ENCODE measurements around the gene MRPS22. TPM values are rescaled to one million over a fixed set of nuclear protein-coding genes. Genes with fewer than 3 reads are reported as not detected.

The MRPS22 gene
- total RNA-seq, 1 experiment from 2014 or later, result 95.1 TPM

DNA sequence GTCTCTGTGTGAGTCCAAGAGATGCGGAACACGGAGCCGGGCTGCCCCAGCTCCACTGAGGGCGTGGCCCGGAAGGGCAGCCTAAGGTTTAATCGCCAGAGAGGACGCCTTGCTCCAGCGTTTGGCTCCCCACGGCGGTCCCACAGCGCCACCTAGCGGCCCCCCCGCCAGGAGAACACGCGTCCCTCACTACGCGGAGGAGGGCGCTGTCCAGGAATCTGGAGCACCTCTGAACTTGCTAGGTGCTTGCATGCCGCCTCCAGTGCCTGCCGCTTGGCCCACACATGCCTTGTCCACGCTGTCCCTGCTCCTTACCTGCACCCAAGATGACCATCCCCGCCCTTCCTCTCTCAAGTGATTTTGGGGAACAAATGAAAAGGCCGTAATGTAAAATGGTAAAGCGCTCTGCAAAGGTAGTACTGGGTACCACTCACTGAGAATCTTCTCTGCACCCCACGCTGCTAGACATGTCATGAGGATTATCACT lies 14.4 kb upstream of the MRPS22 start:
- POLR2A ChIA-PET, result interaction anchor here (0.6 to 1.4 kb wide), 4 partner anchors 11 to 216 kb away, joined by 3 to 5 read pairs (median 4); no protein-coding TSS in a partner anchor
- ATAC-seq, result peak; percentile 93
- Histone ChIP-seq H3K4me3 (replicated peaks in 1 of 2; ENCODE audit: low read depth in 1 of 2, low read length in 2 of 2) (peak overlapping the region; percentile 26 to 38), H3K9me2 (ENCODE audit: insufficient read depth) (no peaks in the 10 kb centered on the region), H4K20me1 (ENCODE audit: insufficient read depth) (no peaks in the 10 kb centered on the region), H3K4me1 (ENCODE audit: control insufficient read depth in 1 of 2, insufficient read depth in 2 of 2, low read length in 2 of 2) (peaks cover 34 to 44% of the 10 kb centered on the region in 2 experiments), H3K79me2 (ENCODE audit: insufficient read depth, low read length) (no peaks in the 10 kb centered on the region), H3K4me2 (ENCODE audit: low read length) (peak overlapping the region; percentile 81), H3K9me3 (ENCODE audit: control insufficient read depth in 1 of 2, insufficient read depth in 1 of 2, low read depth in 1 of 2, low read length in 2 of 2) (no peaks in the 10 kb centered on the region), H2AFZ (ENCODE audit: low read depth, low read length, poor library complexity, severe bottlenecking) (peak overlapping the region; percentile 36), H3K27me3 (ENCODE audit: insufficient read depth, low read length) (no peaks in the 10 kb centered on the region), H3K9ac (ENCODE audit: low read length) (peak overlapping the region; percentile 45), H3K27ac (ENCODE audit: low read depth, low read length) (peak overlapping the region; percentile 29; the same call in 1 of the 2 replicates), H3K36me3 (ENCODE audit: control insufficient read depth in 1 of 2, insufficient read depth in 2 of 2, low read length in 2 of 2) (no peaks in the 10 kb centered on the region)
- DNase-seq (ENCODE audit: low read depth, low spot score), result peak; percentile 74
- CTCF ChIA-PET, result interaction anchor here (0.5 to 6.0 kb wide), 27 partner anchors 9 to 850 kb away, joined by 3 to 116 read pairs (median 4); no protein-coding TSS in a partner anchor
- intact Hi-C loops (cut with micrococcal nuclease), result loop anchor here (1.0 to 10.0 kb wide), 7 partner anchors 127 to 855 kb away; no protein-coding TSS in a partner anchor
- no TSS peak for BruUV-seq (replicated peaks)
- RAD21 ChIA-PET (ENCODE audit: low non-redundant PET in 1 of 2, low total read pairs in 2 of 2, uncharacterized antibody in 2 of 2, unreplicated experiment in 2 of 2), result interaction anchor here (0.6 to 2.1 kb wide), 14 partner anchors 13 to 407 kb away, joined by 3 to 27 read pairs (median 3); no protein-coding TSS in a partner anchor
- TF ChIP-seq FOSL1 (IDR thresholded peaks at IDR 0.05; ENCODE audit: low read depth) (no peak), TCF7L2 (IDR thresholded peaks at IDR 0.05; ENCODE audit: borderline replicate concordance, extremely low read depth, insufficient read depth, insufficient read length) (peak; percentile 43), SRF (IDR thresholded peaks at IDR 0.05; ENCODE audit: low read depth) (no peak), CEBPB (IDR thresholded peaks at IDR 0.05; ENCODE audit: low read depth) (no peak), CBX3 (IDR thresholded peaks at IDR 0.05; ENCODE audit: low read depth) (peak; percentile 82; the same call in 1 of the 2 replicates), JUND (IDR thresholded peaks at IDR 0.05) (no peak), EGR1 (IDR thresholded peaks at IDR 0.05; ENCODE audit: low read depth) (no peak), POLR2AphosphoS5 (IDR thresholded peaks at IDR 0.05; ENCODE audit: low read depth, low read length) (no peak; the same call in 1 of the 2 replicates), ZNF274 (IDR thresholded peaks at IDR 0.05; ENCODE audit: low read depth, low read length) (no peak), SIN3A (IDR thresholded peaks at IDR 0.05; ENCODE audit: low read depth) (no peak), EZH2phosphoT487 (IDR thresholded peaks at IDR 0.05; ENCODE audit: borderline replicate concordance) (no peak), CTCF (IDR thresholded peaks at IDR 0.05 in 2 of 3, conservative IDR thresholded peaks at IDR 0.05 in 1 of 3; ENCODE audit: borderline replicate concordance in 1 of 3, insufficient read depth in 1 of 3, low read depth in 2 of 3, low read length in 2 of 3) (peak; percentile 99 to 100 (median 99)), ZFX (IDR thresholded peaks at IDR 0.05) (no peak), REST (IDR thresholded peaks at IDR 0.05; ENCODE audit: low read depth) (no peak), EZH2 (IDR thresholded peaks at IDR 0.05) (no peak), POLR2A (IDR thresholded peaks at IDR 0.05; ENCODE audit: borderline replicate concordance, extremely low read depth, insufficient read depth, insufficient read length) (no peak), ATF3 (IDR thresholded peaks at IDR 0.05) (no peak), ELF1 (IDR thresholded peaks at IDR 0.05; ENCODE audit: borderline replicate concordance, low read depth) (no peak; the same call in 1 of the 2 replicates)
- TF ChIP-seq, protein P1, sequence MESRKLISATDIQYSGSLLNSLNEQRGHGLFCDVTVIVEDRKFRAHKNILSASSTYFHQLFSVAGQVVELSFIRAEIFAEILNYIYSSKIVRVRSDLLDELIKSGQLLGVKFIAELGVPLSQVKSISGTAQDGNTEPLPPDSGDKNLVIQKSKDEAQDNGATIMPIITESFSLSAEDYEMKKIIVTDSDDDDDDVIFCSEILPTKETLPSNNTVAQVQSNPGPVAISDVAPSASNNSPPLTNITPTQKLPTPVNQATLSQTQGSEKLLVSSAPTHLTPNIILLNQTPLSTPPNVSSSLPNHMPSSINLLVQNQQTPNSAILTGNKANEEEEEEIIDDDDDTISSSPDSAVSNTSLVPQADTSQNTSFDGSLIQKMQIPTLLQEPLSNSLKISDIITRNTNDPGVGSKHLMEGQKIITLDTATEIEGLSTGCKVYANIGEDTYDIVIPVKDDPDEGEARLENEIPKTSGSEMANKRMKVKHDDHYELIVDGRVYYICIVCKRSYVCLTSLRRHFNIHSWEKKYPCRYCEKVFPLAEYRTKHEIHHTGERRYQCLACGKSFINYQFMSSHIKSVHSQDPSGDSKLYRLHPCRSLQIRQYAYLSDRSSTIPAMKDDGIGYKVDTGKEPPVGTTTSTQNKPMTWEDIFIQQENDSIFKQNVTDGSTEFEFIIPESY (IDR thresholded peaks at IDR 0.05; ENCODE audit: extremely low read depth, insufficient replicate concordance, low read length), result no peak
- TF ChIP-seq, protein P2, sequence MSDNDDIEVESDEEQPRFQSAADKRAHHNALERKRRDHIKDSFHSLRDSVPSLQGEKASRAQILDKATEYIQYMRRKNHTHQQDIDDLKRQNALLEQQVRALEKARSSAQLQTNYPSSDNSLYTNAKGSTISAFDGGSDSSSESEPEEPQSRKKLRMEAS (IDR thresholded peaks at IDR 0.05), result peak; percentile 87

All from HCT116 (cell line).